K562 (cell line): Measurements from ENCODE around the gene NKX6-2. TPM values are rescaled to one million over a fixed set of nuclear protein-coding genes. Genes with fewer than 3 reads are reported as not detected.

ENCODE experiments used
- ATAC-seq: fragments of 200-7000 bp; cut with Tn5 transposase; 3 replicates; pipeline ENCODE4 v1.9.1; 2020; ENCODE audit warnings: moderate library complexity
- BruUV-seq: library from RNA; stranded (reverse); fragments of 400-500 nt; replicated peaks from 2 replicates; lab custom pipeline; 2021; lab: Mats Ljungman, UMichigan
- CTCF ChIA-PET: fragments of 300-600 bp; formaldehyde crosslinking; extraction: SDS; loops from one replicate; lab custom pipeline; 2021; ENCODE audit warnings: low intra/inter-chr PET ratio; lab: Yijun Ruan, JAX
- POLR2A ChIA-PET: fragments of 300-600, 350-650 bp; sonication (Branson Sonifier 250); formaldehyde crosslinking; extraction: SDS; loops from one replicate; lab custom pipeline; 2021; ENCODE audit warnings: antibody characterized with exemption, inconsistent platforms; lab: Yijun Ruan, JAX
- DNase-seq, 4 experiments: peaks; one replicate each; pipeline versions ENCODE4 v3.0.0 to v3.0.0-alpha.2; 2011 to 2018; ENCODE audit warnings: low spot score in 3 of 4, mixed read lengths in 3 of 4; ENCODE audit errors: extremely low read depth in 1 of 4
- FAIRE-seq: peaks from 2 replicates; lab custom pipeline; 2011; peaks lifted over from hg19 to GRCh38; lab: Jason Lieb, UNC
- H2AFZ ChIP-seq: 2 replicates; pipeline ENCODE4 v1.6.0; 2011; ENCODE audit warnings: low read depth, low read length, control low read depth, inconsistent platforms
- H3K27ac ChIP-seq: fragments of 200-600 bp; 3 replicates; pipeline ENCODE4 v1.8.0; 2011; ENCODE audit warnings: low read depth, mild to moderate bottlenecking, control low read depth, inconsistent platforms, low read length, moderate library complexity, mixed read lengths; ENCODE audit errors: extremely low read depth
- H3K27me3 ChIP-seq, 2 experiments: fragments of 300-600 bp in 1 of 2; 2 replicates in 1 of 2; 3 replicates in 1 of 2; pipeline versions ENCODE4 v1.6.0 to v1.8.0; 2011; ENCODE audit warnings: inconsistent platforms in 2 of 2, low read length in 2 of 2, mild to moderate bottlenecking in 1 of 2, mixed read lengths in 1 of 2, moderate library complexity in 1 of 2; ENCODE audit not compliant: control insufficient read depth in 2 of 2, insufficient read depth in 2 of 2
- H3K36me3 ChIP-seq: fragments of 300-600 bp; 3 replicates; pipeline ENCODE4 v1.8.0; 2011; ENCODE audit warnings: mild to moderate bottlenecking, low read length, inconsistent platforms; ENCODE audit not compliant: control insufficient read depth, insufficient read depth
- H3K4me1 ChIP-seq, 2 experiments: fragments of 200-600 bp in 1 of 2; replicated peaks in 1 of 2; 2 replicates in 1 of 2; 3 replicates in 1 of 2; pipeline versions ENCODE4 v1.5.1 to v1.8.0; 2011; ENCODE audit warnings: inconsistent platforms in 2 of 2, low read length in 2 of 2, mild to moderate bottlenecking in 1 of 2, mixed read lengths in 1 of 2, moderate library complexity in 1 of 2; ENCODE audit not compliant: control insufficient read depth in 2 of 2, insufficient read depth in 2 of 2
- H3K4me2 ChIP-seq: 2 replicates; pipeline ENCODE4 v1.6.1; 2011; ENCODE audit warnings: low read length, control low read depth, inconsistent platforms, mixed read lengths; ENCODE audit not compliant: insufficient read depth
- H3K4me3 ChIP-seq: fragments of 200-600 bp; sonication (generic), shearing (Covaris generic); 2 replicates; pipeline ENCODE4 v1.5.1; 2016; ENCODE audit warnings: control low read depth, inconsistent platforms
- H3K79me2 ChIP-seq: fragments of 200-600 bp; 3 replicates; pipeline ENCODE4 v1.8.0; 2011; ENCODE audit warnings: low read length, inconsistent platforms; ENCODE audit not compliant: control insufficient read depth, insufficient read depth
- H3K9ac ChIP-seq, 2 experiments: 2 replicates each; pipeline versions ENCODE4 v1.6.0 to v1.6.1; 2011; ENCODE audit warnings: low read depth in 2 of 2, low read length in 2 of 2, control low read depth in 1 of 2, inconsistent platforms in 1 of 2, mild to moderate bottlenecking in 1 of 2, mixed read lengths in 1 of 2; ENCODE audit not compliant: insufficient read depth in 1 of 2
- H3K9me1 ChIP-seq: one replicate; pipeline ENCODE4 v1.6.0; 2011; ENCODE audit warnings: inconsistent platforms, mild to moderate bottlenecking, low read length, moderate library complexity; ENCODE audit not compliant: control insufficient read depth, insufficient read depth
- H3K9me3 ChIP-seq: replicated peaks from 2 replicates; pipeline ENCODE4 v1.5.1; 2011; ENCODE audit warnings: low read depth, low read length, inconsistent platforms; ENCODE audit not compliant: control insufficient read depth, insufficient read depth
- H4K20me1 ChIP-seq: replicated peaks from 2 replicates; pipeline ENCODE4 v1.6.1; 2011; ENCODE audit warnings: low read length, inconsistent platforms, mixed read lengths; ENCODE audit not compliant: control insufficient read depth, insufficient read depth
- JUN ChIP-seq, 2 experiments: sonication (generic) in 1 of 2; formaldehyde crosslinking in 1 of 2; IDR thresholded peaks; 2 replicates each; pipeline versions ENCODE4 v1.6.1 to v1.8.0; 2012 to 2022; ENCODE audit warnings: borderline replicate concordance in 2 of 2, mild to moderate bottlenecking in 2 of 2, improper control_type of control experiment in 1 of 2, low read depth in 1 of 2, low read length in 1 of 2, missing genetic modification reagents in 1 of 2
- STAT6 ChIP-seq: sonication (generic); formaldehyde crosslinking; IDR thresholded peaks from 2 replicates; pipeline ENCODE4 v1.8.1; 2023; ENCODE audit warnings: mild to moderate bottlenecking, missing genetic modification reagents
- ZNF134 ChIP-seq: fragments of 250-450 bp; sonication (Bioruptor Pico); conservative IDR thresholded peaks from 2 replicates; pipeline ENCODE4 v1.4.0; 2020
- WGBS: fragments of 100-300 bp; shearing (Covaris generic); methylation state at CpG from one replicate; pipeline ENCODE4 v1.1.6; 2016; ENCODE audit warnings: low coverage, mixed read lengths; ENCODE audit not compliant: insufficient coverage; ENCODE audit errors: missing lambda C conversion rate; 5-methylcytosine and 5-hydroxymethylcytosine counted together
- in situ Hi-C: fragments of 300-500 bp; cut with MboI; formaldehyde crosslinking; loops from 4 replicates; pipeline ENCODE4 v1.15.0; 2018; ENCODE audit warnings: inconsistent platforms, mixed read lengths
- intact Hi-C: fragments of 100-400 bp; cut with micrococcal nuclease; formaldehyde crosslinking; loops from 2 replicates; pipeline ENCODE4 v1.14.2; 2022
- polyA plus RNA-seq, 8 experiments: library from polyadenylated mRNA; depleted of rRNA in 4 of 8; stranded (reverse) in 5 of 8; unstranded in 3 of 8; fragments of >200 nt; fragmentation: Nextera tagmentation in 2 of 8; fragmentation: Illumina TruSeq in 1 of 8; extraction: Ambion mirVana in 2 of 8; extraction: Trizol in 1 of 8; gene quantifications; 2 replicates each; pipeline versions ENCODE4 v1.2.1 to v1.2.3, GENCODE V29; 2011 to 2014; ENCODE audit warnings: inconsistent platforms in 1 of 8, missing spikeins in 1 of 8
- total RNA-seq, 7 experiments: library from RNA; depleted of rRNA in 6 of 7; stranded (reverse); fragments of >200 nt in 6 of 7; fragmentation: Illumina TruSeq in 2 of 7; extraction: Trizol in 2 of 7; gene quantifications; 2 replicates each; pipeline versions ENCODE4 v1.2.1 to v1.2.3, GENCODE V29; 2011 to 2021; ENCODE audit warnings: low replicate concordance in 1 of 7
- TF ChIP-seq, protein P1 (sequence below), 2 experiments: fragments of 250-450 bp in 1 of 2; fragments of 450-650 bp in 1 of 2; sonication (Bioruptor Pico) in 1 of 2; IDR thresholded peaks; 2 replicates each; pipeline versions ENCODE4 v1.6.1 to v1.8.0; 2016 to 2021; ENCODE audit warnings: mild to moderate bottlenecking in 2 of 2, moderate library complexity in 2 of 2, missing compliant biosample characterization in 1 of 2, missing genetic modification characterization in 1 of 2
- TF ChIP-seq, protein P2 (sequence below): fragments of 150-350 bp; conservative IDR thresholded peaks from 2 replicates; pipeline ENCODE4 v1.6.1; 2014; ENCODE audit warnings: low read length
- TF ChIP-seq, protein P3 (sequence below): fragments of 250-450 bp; sonication (Bioruptor Pico); IDR thresholded peaks from 2 replicates; pipeline ENCODE4 v1.5.0; 2021; ENCODE audit warnings: mild to moderate bottlenecking, moderate library complexity

The NKX6-2 gene
- total and polyA plus RNA-seq, 9 of the 15 experiments (the other 6 are each of a cell fraction or from before 2014, with no cell fraction given): 1.0 to 1.6 TPM; not detected in 7

GRCh38 chr10:132790470-132790869 is 4.5 kb upstream of the NKX6-2 start (continued):
- no peak for TF ChIP-seq STAT6 (CRISPR knock-in tag)

GRCh38 chr10:132789659-132790148 is 3.8 kb upstream of the NKX6-2 start:
- Histone ChIP-seq H3K27me3 (no peaks in the 10 kb centered on the region; a peak in 1 of 5 replicates), H3K9me3 (no peaks in the 10 kb centered on the region), H2AFZ (no peak overlapping the region), H3K4me3 (no peak overlapping the region), H3K4me2 (no peak overlapping the region), H3K27ac (no peak overlapping the region), H3K36me3 (no peaks in the 10 kb centered on the region), H3K9ac (no peak overlapping the region), H3K79me2 (no peaks in the 10 kb centered on the region), H3K9me1 (no peaks in the 10 kb centered on the region), H4K20me1 (no peaks in the 10 kb centered on the region), H3K4me1 (peaks cover 0 to 11% of the 10 kb centered on the region in 2 experiments; a peak in 1 of 5 replicates)
- no TSS peak for BruUV-seq
- intact Hi-C loops (loop anchor here (10.0 kb wide), 1 partner anchor 135 kb away; no protein-coding TSS in a partner anchor), in situ Hi-C loops (no loop called here)
- CTCF ChIA-PET: no interaction called here
- no peak for ATAC-seq
- DNase-seq: no peak
- WGBS: 0% methylated on average over 4 of the region's 15 CpGs
- POLR2A ChIA-PET: no interaction called here
- FAIRE-seq: no peak
- TF ChIP-seq, protein P1, sequence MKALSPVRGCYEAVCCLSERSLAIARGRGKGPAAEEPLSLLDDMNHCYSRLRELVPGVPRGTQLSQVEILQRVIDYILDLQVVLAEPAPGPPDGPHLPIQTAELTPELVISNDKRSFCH (CRISPR knock-in tag; IDR thresholded peaks at IDR 0.05): no peak
- TF ChIP-seq, protein P1 (tag; IDR thresholded peaks at IDR 0.05): no peak
- TF ChIP-seq, protein P2, sequence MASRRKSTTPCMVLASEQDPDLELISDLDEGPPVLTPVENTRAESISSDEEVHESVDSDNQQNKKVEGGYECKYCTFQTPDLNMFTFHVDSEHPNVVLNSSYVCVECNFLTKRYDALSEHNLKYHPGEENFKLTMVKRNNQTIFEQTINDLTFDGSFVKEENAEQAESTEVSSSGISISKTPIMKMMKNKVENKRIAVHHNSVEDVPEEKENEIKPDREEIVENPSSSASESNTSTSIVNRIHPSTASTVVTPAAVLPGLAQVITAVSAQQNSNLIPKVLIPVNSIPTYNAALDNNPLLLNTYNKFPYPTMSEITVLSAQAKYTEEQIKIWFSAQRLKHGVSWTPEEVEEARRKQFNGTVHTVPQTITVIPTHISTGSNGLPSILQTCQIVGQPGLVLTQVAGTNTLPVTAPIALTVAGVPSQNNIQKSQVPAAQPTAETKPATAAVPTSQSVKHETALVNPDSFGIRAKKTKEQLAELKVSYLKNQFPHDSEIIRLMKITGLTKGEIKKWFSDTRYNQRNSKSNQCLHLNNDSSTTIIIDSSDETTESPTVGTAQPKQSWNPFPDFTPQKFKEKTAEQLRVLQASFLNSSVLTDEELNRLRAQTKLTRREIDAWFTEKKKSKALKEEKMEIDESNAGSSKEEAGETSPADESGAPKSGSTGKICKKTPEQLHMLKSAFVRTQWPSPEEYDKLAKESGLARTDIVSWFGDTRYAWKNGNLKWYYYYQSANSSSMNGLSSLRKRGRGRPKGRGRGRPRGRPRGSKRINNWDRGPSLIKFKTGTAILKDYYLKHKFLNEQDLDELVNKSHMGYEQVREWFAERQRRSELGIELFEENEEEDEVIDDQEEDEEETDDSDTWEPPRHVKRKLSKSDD: no peak
- TF ChIP-seq JUN (IDR thresholded peaks at IDR 0.05; ENCODE audit: borderline replicate concordance, low read depth, low read length) (no peak), JUN (CRISPR knock-in tag; IDR thresholded peaks at IDR 0.05; ENCODE audit: borderline replicate concordance) (no peak), ZNF134 (no peak)
- TF ChIP-seq, protein P3, sequence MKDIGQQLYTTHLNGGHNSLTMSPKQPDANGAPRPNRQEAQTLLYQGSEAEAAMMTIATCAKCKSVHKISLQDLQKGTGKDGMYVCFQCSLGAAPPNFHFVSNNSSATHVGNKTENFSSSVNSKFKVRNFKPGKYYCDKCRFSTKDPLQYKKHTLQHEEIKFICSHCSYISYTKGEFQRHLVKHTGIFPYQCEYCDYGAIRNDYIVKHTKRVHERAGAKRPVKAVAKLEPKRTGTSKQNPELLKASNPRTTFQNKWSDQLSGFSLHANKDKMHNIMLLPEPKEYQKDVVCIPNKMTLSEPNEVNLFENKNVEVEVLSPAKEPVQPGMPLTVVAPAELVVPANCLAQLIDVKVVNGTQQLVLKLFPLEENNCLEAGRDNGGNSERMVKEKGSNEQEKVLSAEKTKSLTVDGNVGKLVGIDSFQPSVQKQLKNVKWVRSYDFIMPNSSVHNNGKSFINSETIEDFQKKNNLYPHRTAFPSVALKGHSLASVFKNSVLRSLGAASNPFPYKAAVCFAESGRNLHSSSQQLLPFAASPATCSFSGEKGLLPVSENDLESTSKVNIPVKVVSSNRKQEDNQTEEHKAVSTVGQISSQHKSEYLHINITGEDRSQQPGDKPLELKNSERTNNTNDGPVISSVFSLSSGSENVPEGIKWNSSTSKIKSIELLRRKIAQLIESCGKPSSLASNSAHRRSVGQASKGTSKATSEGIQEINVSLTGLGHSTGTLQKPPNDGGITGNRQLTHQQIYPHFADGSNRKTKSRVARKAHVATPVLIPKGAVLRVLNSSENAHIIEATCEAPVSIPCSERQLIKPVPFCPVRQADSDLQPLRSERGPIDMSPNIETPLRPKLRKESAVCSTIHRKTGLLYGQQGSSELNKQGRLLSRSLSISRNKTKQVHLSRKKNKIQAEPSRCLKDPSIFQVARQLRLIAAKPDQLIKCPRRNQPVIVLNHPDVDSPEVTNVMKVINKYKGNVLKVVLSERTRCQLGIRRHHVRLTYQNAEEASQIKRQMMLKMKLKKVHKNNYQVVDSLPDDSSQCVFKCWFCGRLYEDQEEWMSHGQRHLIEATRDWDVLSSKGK (CRISPR knock-in tag): no peak
